Breast epithelium (tissue), 3 donors: ENCODE results near the gene DNAJC22.

Source experiments
- POLR2AphosphoS5 ChIP-seq, 3 donors: sonication (generic); formaldehyde crosslinking; IDR thresholded peaks; one replicate each; pipeline ENCODE4 v1.6.1; 2017; ENCODE audit warnings: antibody characterized with exemption in 3 of 3
- TF ChIP-seq, protein P1 (sequence below), 3 donors: fragments of 450-650 bp; IDR thresholded peaks; one replicate each; pipeline ENCODE4 v1.5.1; 2016 to 2017; ENCODE audit warnings: antibody characterized with exemption in 3 of 3, mild to moderate bottlenecking in 3 of 3, moderate library complexity in 3 of 3

DNA sequence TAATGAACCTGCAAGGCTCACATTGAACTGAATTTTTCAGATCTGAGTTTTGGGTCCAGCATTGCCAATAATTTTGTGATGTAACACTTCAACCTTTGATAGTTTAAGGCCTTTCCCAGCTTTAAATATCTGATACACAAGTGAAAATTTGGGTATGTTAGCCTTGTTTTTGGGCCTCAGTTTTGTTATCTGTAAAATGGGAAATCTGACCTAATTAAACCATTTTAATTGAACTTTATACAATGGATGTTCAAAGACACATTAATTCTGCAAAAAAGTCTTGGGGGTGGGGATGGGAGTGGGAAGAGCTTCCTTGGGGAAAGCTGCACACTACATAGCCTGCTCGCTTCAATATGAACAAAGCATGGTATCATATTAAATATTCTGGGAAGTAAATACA lies 15.4 kb downstream of the DNAJC22 start:
- no peak for TF ChIP-seq POLR2AphosphoS5 (IDR thresholded peaks at IDR 0.05)
- TF ChIP-seq, protein P1, sequence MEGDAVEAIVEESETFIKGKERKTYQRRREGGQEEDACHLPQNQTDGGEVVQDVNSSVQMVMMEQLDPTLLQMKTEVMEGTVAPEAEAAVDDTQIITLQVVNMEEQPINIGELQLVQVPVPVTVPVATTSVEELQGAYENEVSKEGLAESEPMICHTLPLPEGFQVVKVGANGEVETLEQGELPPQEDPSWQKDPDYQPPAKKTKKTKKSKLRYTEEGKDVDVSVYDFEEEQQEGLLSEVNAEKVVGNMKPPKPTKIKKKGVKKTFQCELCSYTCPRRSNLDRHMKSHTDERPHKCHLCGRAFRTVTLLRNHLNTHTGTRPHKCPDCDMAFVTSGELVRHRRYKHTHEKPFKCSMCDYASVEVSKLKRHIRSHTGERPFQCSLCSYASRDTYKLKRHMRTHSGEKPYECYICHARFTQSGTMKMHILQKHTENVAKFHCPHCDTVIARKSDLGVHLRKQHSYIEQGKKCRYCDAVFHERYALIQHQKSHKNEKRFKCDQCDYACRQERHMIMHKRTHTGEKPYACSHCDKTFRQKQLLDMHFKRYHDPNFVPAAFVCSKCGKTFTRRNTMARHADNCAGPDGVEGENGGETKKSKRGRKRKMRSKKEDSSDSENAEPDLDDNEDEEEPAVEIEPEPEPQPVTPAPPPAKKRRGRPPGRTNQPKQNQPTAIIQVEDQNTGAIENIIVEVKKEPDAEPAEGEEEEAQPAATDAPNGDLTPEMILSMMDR (IDR thresholded peaks at IDR 0.05) = no peak
